CD4-positive, alpha-beta T cell treated with Interleukin-12 subunit alpha and Interleukin-12 subunit beta, for 1 hour (primary cell): ENCODE data around the gene TOM1L2.

Source experiments
- DNase-seq: peaks from one replicate; pipeline ENCODE4 v3.0.0-alpha.2; 2020

The TOM1L2 gene

DNA sequence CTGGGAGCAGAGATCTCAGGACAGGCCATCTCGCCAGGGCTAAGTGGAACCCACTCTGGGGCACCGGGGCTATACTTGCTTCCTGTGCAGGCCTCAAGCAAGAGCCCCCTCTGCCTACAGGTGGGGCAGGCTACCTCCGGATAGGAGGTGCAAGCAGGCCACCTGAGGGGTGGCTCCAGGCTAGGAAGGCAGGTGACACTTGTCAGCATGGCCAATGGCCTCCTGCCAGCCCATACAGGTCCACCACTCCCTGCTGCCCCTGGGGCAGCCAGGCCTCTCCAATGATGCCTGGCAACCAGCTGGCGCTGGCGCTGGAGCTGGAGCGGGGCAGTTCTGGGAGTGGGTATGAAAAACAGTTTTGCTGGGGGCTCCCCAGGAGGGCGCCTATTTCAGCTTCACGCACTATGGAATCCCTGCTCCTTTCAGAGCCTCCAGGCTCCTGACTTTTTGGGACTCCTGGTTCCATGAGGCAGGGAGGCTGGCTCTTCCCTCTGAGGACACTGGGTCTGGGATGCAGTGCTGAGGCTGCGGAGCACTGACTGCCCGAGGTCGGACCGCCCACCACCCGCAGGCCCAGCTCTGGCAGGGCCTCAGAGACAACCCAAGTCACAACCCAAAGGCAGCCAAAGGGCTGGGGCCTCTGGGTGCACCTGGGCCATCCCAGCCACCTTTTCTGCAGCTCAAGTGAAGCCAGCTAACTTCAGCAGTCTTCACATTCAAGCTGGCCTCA lies 127.0 kb downstream of the TOM1L2 start:
- DNase-seq: no peak

DNA sequence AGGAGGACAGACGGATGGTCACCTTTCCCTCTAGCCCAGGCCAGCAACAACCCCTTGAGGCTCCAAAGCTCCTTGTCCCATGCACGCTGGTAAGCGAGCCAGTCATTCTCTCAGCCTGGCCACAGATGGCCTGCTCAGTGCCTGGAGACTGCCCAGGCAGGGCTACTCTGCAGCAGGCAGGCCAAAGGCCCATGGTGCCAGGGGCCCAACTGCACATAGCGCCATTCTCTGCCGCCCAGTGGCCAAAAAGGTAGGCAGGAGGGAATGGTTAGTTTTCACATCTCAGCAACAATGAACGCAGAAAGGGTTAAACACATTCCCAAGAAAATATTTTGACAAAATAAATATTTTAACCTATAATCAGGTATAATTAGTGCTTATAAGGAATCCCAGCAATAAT lies 127.7 kb downstream of the TOM1L2 start:
- DNase-seq: no peak

DNA sequence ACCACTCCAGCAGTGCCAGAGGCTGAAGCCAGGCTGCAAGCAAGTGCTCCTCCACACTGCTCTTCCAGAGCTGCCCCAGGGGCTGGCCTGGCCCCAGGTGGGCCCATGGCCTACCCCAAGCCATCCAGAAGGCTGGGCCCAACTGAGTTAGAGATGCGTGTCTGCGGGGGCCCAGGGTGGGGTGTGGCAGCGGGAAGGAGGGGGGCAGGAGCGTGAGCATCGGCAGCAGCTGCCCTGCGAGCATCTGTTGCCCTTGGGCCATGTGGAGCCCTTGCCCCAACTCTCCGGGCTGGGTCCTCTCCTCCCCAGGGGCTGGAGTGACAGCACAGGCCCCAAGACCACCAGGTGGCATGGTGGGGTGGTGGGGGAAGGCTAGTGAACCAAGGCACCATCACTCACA lies 128.1 kb downstream of the TOM1L2 start:
- no peak for DNase-seq

DNA sequence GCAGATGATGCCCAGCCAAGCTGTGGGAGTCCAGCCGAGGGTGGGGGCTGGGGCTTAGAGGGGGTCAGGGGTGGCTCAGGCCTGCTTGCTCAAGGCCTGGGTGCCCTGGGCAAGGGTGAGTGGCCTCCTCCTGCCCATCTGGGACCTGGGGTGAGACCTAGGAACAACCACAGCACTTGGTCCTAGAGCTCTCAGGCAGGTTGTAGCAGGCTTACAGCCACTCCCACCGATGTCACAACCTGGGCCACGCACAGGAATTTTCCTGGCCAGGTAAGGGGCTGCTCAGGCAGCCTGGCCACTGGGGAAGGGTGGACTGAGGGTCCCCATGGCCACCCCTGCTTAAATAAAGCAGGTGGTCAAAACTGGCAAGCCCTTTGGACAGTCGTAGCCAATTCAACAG lies 129.1 kb downstream of the TOM1L2 start:
- DNase-seq: no peak

DNA sequence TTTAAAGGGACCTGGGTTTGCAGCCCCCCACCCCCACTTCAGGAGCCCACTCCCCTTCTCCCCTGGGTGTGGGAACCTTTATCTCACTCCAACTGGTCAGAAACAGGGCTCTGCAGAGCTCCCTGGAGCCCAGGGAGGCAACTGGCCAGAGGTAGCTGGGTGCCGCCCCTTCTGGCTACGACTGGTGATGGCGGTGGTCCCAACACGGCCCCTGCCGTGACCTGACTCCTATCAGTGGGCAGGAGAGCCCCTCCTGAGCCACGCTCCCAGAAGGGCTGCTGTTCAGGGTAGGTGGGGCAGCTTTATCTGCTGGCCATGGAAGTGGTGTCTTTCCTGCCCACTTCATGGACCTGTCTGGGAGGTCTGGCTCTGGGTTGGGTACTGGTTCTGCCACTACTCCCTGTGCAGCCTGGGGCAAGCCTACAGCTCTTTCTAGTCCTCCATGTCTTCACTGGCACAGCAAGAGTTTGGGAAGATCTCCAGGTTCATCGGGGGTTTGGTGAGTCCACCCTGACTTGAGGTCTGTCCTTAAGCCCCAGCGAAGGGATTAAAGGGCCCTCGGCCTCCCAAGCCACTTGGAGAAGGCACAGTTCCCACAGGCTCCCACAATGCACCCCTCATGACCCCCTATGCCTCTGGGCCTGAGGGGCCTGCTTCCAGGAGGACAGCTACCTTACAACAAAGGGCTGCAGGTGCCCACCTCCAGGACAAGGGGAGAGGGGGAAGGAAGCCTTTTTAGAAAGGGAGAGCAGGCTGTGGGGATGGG lies 129.9 kb downstream of the TOM1L2 start:
- no peak for DNase-seq

DNA sequence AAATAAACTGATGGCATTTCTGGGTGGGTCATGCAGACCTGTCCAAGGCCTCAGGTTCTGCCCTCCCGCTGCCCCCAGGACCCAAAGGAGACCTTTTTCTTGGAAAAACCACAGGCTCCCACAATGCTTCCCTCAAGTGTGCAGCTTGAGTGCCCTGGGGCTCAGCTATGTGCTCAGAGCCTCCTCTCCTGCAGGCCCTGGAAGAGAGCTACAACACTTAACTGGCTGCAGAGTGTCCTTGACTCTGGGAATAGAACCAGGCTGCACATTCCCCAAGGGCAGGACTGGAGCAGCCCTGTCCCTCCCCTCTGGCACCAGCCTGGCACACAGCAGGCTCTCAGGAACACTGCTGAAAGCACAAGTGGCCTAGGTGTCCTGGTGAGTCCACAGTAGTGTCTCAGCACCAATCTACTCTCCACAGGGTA lies 130.6 kb downstream of the TOM1L2 start:
- DNase-seq: no peak

DNA sequence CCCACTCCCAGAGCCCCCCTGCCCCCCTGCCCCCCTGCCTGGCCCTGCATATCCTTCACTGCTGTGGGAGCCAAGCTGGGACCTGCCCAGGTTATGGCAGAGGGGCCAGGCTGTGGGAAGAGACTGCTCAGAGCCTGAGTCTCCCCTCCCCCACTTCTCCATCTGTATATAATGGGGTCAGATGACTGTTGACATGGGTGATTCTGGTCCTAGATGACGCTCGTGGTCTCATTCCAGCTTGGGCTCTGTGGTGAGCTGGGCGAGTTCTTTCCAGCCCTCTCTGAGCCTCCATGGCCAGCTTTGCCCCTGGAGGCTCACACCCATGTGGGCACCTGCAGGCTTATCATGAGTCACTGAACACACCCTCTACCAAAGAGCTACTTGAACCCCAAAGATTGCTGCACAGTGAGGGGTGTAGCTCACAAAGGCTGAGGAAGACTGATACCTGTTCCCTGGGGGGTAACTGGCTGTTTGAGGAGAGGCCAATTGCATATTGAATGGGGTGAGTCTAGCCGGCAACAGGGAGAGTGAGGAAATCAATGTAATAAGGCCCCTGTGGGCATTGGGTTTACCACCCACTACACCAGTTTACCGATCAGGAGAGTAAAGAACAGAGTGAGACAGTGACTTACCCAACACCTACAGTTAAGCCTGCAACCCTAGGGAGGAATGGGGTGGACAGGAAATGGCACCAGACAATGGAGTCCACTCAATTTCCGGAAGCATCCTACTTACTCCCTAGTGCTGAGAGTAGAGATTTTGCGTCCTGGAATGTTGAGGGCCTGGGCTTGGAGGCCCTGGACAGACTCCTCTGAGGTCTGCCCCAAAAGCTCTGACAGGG lies 131.2 kb downstream of the TOM1L2 start:
- DNase-seq: no peak

DNA sequence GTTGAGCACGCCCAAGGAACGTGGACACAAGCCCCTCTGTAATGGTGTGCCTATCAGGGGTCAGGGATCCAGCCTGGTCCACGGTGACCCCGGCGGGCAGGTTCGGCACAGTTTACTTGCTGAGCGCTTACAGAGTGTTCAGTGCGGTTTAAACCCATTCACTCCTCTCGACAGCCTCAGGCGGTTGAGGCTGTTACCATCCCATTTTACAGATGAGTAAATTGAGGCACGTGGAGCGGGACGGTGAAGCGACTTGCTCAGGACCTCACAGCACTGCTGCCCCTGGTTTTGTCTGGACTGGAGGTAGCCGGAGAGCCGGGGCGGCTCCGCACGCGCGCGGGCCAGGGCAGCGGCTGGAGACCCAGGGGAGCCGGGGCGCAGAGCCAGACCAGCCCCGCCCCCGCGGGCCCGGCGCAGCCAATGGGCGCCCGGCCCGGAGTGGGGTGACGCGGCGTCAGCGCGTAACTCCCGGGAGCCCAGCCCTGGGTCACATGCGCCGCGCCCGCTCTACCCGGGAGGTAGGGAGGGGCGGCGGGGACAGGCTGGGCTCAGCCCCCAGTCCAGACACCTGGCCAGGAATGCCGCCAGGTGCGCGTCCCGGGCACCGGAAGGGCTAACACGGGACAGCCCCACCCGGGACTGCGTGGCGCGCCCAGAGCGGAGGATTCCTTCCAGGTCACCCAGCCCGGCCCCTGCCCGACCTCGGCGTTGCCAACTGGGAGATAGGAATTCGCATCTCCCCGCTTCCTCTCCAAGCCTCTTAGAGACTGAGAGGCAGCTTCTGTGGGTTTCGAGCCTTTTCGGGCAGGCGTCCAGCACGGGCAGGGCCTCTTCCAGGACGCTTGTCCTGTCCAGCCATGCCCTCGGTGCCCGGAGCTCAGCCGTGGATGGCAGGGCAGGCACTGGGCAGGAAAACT lies 132.2 kb downstream of the TOM1L2 start:
- DNase-seq: peak; percentile 86

DNA sequence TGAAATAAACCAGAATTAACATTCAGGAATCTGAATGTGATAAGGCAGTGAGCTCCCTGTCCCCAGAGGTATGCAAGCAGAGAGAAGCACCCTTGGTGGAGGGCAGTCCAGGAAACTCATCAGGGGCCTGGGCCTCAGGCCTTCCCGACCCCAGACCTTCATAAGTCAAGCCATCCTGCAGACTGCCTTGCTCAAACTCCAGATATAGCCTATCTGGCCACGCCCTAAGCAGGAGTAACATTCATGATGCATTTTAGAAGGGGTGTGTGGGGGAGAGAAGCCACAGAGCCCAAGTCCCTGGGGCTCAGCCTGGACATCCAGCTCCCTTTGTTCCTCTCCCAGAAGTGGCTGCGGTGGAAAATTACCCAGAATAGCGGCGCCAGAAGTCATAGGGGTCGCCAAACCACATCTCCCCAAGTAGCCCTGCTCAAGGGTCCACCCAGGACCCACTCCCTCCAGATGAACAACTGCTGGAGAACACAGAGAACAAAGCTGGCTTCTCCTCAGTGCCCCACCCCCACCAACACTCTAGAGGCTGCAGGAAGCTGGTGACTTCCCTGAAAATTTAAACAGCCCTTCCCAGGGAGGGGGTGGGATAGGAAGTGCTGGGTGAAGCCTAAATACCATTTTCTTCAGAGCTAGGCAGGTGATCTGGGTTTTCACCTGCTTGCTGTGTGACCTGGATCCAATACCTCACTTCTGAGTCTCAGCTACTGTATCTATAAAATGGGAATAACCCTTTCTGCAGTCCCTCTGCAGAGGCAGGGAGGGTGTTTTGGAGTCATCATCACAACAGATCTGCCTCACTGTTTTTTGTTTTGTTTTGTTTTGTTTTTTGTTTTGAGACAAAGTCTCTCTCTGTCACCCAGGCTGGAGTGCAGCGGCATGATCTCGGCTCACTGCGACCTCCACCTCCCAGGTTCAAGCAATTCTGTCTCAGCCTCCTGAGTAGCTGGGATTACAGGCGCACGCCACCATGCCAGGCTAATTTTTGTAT lies 133.9 kb downstream of the TOM1L2 start:
- no peak for DNase-seq

DNA sequence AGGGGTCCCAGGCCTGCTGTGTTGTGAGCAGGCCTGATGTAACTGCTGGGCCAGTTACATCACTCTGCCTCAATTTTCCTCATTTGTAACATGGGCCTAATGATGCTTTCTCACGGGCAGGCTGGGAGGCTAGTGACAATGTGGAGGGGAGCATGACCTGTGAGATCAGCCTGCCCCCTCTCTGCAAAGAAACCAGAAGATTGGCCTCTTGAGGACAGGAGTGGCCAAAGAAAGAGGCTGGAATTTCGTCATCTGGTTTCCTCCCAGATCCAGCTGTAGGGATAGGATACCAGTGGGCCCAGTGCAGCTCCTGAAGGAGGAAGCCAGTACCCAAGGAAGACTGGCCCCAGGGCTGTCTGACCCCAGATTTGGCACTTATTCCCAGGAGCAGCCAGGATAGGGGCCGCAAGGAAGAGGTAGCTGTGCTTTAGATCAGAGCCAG lies 134.8 kb downstream of the TOM1L2 start:
- DNase-seq: no peak

DNA sequence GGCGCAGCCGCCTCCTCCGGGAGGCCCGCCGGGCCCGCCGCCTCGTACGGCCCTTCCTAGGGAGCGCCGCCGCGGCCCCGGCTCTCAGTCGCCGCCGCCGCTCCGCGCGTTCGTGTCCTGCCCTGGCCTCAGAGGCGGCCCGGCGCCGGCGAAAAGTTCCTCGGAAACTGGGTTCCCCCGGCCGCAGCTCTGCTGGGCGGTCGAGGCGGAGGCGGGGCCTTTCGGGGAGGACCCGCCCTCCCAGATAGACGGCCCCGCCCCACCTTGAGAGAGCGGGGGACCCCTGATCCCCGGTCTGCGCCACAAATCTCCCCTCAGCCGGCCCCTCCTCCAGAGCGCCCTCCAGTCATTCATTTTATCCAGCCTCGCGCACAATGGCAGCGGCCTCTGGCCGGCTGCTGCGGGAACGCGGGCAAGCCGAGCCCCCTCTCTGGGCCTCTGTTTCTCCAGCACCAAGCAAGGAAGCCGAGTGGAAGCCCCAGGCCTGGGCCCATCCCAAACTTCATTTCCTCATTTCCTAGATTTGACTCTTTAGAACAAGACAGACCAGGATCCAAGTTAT lies 135.3 kb downstream of the TOM1L2 start, which contains the start of gene SREBF1:
TSS of gene SREBF1 (minus strand) at position 169 of the 562 bp plus-strand sequence. CDS start 169 bp downstream, outside the sequence.
- DNase-seq: peak; percentile 80

DNA sequence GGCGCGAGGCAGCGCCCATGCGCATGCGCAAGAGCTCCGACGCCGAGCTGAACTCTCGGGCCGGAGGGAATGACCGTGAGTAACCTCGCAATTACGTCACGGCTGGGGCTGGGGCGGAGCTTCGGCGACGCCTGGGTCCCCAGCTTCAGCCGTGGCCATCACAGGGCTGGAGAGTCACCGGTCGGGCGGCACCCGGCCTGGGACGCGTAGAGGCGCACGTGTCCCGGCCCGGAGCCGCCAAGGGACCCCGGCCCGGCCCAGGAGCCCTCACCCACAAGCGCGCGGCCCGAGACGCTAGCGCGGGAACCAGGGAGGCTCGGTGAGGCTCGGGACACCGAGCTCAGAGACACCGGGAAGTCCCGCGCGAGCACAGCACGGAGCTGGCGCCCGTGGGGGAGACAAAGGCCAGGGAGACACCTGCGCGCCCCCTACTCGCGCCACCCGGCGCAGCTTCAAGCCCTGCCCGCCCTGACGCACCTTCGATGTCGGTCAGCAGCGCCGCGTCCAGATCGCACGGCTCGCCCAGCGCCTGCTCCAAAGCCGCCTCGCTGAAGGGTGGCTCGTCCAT lies 135.9 kb downstream of the TOM1L2 start:
- DNase-seq: peak; percentile 97

DNA sequence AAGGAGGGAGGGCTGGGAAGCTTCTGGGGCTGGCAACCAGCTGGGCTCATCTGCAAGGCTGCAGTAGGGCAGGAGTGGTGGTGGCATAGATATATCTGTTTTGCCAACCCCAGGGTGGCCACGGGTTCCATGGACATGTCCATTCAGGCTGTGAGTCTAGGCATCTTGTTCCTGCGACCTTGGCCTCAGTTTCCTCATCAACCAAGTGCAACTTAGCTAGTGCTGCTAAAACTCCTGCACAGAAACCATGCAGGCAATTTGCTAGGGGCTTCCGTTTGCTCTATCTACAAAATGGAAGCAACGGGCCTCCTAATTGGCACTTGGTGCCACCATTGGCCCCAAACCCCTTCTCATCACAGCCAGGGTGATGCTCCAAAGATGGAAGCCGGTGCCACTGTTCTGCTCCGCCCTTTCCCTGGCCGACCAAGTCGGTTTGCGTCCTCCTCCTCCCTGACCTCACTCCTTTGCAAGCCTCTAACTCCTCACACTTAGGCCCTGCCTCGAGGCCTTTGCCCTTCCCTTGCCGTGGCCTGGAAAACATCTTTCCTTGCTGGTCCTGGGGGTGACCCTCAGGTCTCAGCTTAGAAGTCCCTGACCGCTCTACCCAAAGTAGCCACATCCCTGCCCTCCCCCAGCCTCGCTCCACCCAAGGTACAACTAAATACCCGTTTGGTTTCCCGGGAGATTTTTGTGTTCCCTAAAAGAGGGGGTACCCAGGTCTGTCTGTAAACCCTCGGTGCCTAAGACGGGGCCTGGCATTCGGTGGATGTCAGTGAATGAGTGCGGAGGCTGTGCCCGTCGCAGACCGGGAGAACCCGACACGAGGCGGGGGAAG lies 136.6 kb downstream of the TOM1L2 start:
- DNase-seq: no peak

DNA sequence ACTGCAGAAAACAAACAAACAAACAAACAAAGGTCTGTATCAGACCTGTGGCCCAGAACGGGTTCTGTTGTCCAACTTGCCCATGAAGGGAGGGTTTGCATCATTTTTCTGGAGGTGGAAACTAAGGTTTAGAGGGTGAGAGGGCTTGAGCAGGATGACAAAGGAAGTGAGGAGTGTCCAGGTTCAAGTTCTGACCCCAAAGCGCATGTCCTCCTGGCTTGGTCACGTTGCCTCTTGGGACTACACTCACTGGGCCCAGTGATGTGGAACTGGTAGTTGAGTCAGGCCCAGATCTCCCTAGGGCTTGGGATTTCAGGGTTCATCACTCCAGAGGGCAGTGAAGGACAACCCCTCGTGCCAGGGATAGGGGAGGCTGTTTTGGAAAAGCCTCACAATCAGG lies 137.2 kb downstream of the TOM1L2 start:
- no peak for DNase-seq

DNA sequence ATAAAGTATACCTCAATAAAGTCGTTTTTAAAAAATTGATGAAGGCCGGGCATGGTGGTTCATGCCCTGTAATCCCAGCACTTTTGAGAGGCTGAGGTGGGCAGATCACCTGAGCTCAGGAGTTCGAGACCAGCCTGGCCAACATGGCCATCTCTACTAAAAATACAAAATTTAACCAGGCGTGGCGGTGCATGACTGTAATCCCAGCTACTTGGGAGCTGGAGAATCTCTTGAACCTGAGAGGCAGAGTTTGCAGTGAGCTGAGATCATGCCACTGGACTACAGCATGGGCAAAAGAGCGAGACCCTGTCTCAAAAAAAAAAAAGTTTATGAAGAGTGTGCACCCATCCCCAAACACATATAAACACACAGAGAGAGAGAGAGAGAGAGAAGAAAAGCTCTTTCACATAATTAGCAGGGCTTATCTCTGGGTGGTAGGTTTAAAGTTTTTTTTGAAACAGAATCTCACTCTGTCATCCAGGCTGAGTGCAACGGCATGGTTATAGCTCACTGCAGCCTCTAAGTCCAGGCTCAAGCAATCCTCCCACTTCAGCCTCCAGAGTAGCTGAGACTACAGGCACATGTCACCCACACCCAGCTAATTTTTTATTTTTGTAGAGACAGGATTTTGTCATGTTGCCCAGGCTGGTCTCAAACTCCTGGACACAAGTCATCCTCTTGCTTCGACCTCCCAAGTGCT lies 138.4 kb downstream of the TOM1L2 start:
- DNase-seq: no peak

DNA sequence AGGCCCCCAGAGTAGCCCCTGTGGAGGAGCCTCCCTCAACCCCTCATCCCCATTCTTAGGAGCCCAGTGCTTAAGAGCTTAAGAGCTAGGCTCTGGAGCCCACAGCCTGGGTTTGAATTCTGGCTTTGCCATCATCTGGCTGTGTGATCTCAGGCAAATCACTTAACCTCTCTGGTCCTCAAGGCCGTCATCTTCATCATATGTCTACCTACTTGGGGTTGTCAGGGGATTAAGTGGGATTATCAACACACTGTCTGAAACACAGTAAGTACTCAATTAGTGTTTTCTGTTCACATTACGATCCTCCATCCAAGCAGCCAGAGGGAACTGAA lies 140.2 kb downstream of the TOM1L2 start:
- DNase-seq: no peak

DNA sequence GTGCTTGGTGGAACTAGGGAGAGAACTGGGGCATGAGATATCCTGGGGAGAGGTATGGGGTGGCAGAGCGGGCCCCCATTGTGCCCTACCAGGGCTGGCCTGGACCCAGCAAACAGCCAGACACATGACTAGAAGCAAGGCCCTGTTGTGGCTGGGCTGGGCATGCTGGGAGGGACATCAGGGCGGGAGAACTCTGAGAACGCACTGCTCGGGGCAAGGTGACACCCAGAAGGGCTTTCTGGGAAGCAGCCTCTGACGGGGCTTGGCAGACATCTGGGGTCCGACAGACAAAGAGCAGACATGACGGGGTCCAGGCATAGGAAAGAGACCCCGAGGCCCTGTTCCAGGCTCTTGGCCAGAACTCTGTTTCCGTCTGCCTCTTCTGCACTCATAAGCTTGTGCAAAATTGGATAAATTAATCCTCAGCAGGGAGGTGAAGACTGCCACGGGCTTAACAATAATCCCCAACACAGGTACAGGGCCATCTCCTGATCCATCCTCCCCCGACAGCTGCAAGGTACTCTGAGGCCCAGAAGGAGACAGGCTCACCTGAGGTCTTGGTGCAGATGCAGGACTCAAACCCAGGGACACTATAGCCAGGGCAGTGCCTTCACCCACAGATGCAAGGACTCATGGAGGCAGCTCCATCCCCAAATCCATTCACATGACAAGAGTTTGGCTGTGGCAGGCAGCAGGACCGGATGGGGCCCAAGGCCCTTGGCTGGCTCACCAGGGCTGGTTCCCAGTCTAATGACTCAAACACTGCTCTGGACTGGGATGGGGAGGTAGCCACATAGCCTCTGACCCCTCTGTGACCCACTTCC lies 140.8 kb downstream of the TOM1L2 start:
- no peak for DNase-seq

DNA sequence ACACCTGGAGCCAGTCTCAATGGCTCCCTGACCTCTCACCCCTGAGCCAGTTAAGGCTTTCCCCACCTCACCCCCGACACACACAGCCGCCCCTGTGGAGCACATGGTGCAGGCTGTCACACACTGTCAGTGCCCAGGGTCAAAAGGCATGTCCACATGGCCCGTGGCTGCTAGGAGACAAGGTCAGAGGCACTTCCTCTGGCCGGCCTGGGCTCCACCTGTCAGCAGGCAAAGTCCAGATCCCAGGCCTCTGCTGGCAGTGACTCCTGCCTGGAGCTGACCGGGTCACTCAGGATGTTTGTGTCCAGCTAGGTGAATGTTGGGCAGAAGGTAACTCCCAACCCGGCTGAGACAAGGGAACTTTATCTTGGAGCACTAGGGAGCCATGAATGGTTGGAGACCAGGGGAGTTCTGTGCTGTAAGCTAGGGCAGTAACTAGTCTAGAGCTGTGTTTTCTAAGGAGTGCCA lies 141.4 kb downstream of the TOM1L2 start:
- no peak for DNase-seq
